RWPE1 (cell line): ENCODE results near the gene BARHL2.

ENCODE experiments used
- CTCF ChIA-PET: fragments of 350-600 bp; sonication (Branson Sonifier 250); formaldehyde crosslinking; extraction: SDS; loops from one replicate; lab custom pipeline; 2021; lab: Yijun Ruan, JAX
- POLR2A ChIA-PET: fragments of 400-600 bp; formaldehyde crosslinking; extraction: SDS; loops from one replicate; lab custom pipeline; 2020; ENCODE audit warnings: antibody characterized with exemption; ENCODE audit not compliant: low non-redundant PET; lab: Yijun Ruan, JAX
- DNase-seq: peaks from one replicate; pipeline ENCODE4 v3.0.0; 2012; ENCODE audit warnings: low spot score
- H3K27ac ChIP-seq: fragments of 450-650 bp; 2 replicates; pipeline ENCODE4 v1.5.1; 2017
- CTCF ChIP-seq: fragments of 450-650 bp; conservative IDR thresholded peaks from 2 replicates; pipeline ENCODE4 v1.5.1; 2017; ENCODE audit warnings: low read depth, mild to moderate bottlenecking

Gene BARHL2

GRCh38 chr1:90707363-90707710 lies 9.8 kb downstream of the BARHL2 start:
- no peak overlapping the region for H3K27ac ChIP-seq
- ChIA-PET CTCF (interaction anchor here (0.6 to 0.8 kb wide), 2 partner anchors 14 to 242 kb away, joined by 3 read pairs; no protein-coding TSS in a partner anchor), POLR2A (no interaction called here)
- peak; percentile 59 for DNase-seq
- no peak for TF ChIP-seq CTCF

- POLR2A ChIA-PET, result no interaction called here
- CTCF ChIA-PET, result interaction anchor here (0.6 to 0.8 kb wide), 3 partner anchors 9 to 241 kb away, joined by 3 to 4 read pairs (median 3); no protein-coding TSS in a partner anchor
- TF ChIP-seq CTCF, result no peak
- DNase-seq, result no peak
- no peak overlapping the region for H3K27ac ChIP-seq
Measured at GRCh38 chr1:90706437-90707362, 10.4 kb downstream of the BARHL2 start.

- CTCF ChIA-PET, result interaction anchor here (0.6 kb wide), 1 partner anchor 9 kb away, joined by 4 read pairs; no protein-coding TSS in a partner anchor
- POLR2A ChIA-PET, result no interaction called here
Measured at GRCh38 chr1:90705956-90706355, 11.1 kb downstream of the BARHL2 start.

GRCh38 chr1:90704817-90705216 lies 12.3 kb downstream of the BARHL2 start:
- ChIA-PET CTCF (interaction anchor here (0.7 kb wide), 1 partner anchor 11 kb away, joined by 3 read pairs; no protein-coding TSS in a partner anchor), POLR2A (no interaction called here)
- TF ChIP-seq CTCF, result no peak
- no peak for DNase-seq
- H3K27ac ChIP-seq, result no peak overlapping the region

More at GRCh38 chr1:90705956-90706355, 11.1 kb downstream of the BARHL2 start:
- H3K27ac ChIP-seq, result no peak overlapping the region
- no peak for DNase-seq
- no peak for TF ChIP-seq CTCF

- POLR2A ChIA-PET, result no interaction called here
- TF ChIP-seq CTCF, result no peak
- CTCF ChIA-PET, result no interaction called here
- H3K27ac ChIP-seq, result no peak overlapping the region
- no peak for DNase-seq
Measured at GRCh38 chr1:90694846-90695245, 22.3 kb downstream of the BARHL2 start.

GRCh38 chr1:90687747-90688146 lies 29.4 kb downstream of the BARHL2 start:
- TF ChIP-seq CTCF, result no peak
- ChIA-PET POLR2A (no interaction called here), CTCF (no interaction called here)
- H3K27ac ChIP-seq, result no peak overlapping the region
- DNase-seq, result no peak
